Left lobe of liver (tissue), 2 donors: Measurements from ENCODE around the gene CLDN7. TPM values are rescaled to one million over a fixed set of nuclear protein-coding genes. Genes with fewer than 3 reads are reported as not detected.

Experiments
- ATAC-seq: fragments of 200-7000 bp; cut with Tn5 transposase; one replicate; pipeline ENCODE4 v1.9.1; 2020; ENCODE audit warnings: mild to moderate bottlenecking, moderate library complexity
- DNase-seq: peaks from one replicate; pipeline ENCODE4 v3.0.0-alpha.2; 2020; ENCODE audit warnings: low spot score
- total RNA-seq: library from RNA; stranded (reverse); gene quantifications from one replicate; pipeline ENCODE4 v1.2.1, GENCODE V29; 2021
- donor health status: DM: no; HTN: no; CAD: no; lungs with moderate emphysema.
- donor health status: DM: no; HTN: yes; CAD: no.

CLDN7 gene
- total RNA-seq, 1 donor from 2014 or later, result 20.5 TPM

- peak; percentile 99 for DNase-seq
- ATAC-seq, result peak; percentile 72
Observed at GRCh38 chr17:7239091-7240027, 22.9 kb downstream of the CLDN7 start, which contains the start of gene PHF23. TSS of gene PHF23 (minus strand) at chr17:7239457. CDS start at chr17:7239279, 178 bp downstream.

DNA sequence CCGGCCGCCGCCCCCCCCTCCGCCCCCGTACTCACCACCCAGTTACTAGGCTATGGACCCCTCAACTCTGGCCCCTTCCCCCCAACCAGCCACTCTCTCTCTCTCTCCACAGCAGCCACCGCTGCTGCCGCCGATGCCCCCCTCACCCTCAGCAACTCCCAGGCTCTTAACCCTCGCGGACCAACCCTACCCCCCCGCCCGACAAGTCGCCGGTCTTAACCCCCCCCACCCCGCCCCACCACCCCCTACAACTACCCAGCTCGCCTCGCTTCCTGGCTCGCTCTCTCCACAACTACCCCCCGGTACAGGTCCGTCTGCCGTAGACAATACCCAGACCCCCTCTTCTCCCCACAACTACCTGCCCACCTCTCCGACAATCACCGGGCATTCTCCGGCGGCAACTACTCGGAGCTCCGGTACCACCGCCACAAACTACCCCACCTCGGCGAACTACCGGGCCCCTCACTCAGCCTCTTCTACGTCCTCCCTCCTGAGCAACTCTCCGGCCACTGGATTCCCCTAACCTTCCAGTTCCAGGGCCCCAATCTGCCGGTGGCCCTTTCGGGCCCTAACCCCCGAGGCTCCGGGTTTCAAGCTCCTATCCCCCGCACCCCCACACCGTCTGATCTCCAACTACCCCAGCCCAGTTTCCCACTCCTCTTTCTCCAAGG, 23.7 kb downstream of the CLDN7 start:
- ATAC-seq, result no peak
- no peak for DNase-seq

DNA sequence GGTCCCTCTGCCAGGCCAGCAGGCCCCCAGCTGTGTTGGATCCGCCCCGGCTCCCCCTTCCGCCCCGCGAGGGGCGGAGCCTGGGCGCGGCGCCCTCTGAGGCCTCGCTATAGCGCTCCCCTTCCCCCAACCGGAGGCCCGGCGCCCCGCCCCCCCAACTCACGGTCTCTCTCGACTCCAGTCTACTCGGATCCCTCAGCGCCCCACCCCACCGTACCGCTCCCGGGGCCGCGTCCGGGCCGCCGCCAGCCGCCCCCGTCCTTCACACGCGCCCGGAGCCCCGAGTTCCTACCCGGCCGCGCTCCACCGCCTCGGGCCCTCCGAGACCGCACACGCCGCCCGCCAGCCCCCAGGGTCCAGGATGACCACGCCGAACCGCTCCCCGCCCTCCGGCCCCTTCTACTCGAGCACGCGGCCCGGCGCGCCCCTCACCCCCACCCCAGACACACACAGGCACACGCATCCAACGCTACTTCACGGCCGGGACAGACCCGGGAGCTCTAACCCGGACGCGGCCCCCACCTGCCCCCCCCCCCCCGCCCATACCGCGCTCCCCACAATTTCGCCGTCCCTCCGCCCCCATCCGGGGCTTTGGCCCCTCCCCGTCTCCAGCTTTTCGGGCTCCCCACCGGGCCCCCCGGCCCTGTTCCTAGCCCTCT, 24.4 kb downstream of the CLDN7 start:
- ATAC-seq (peak; percentile 29), DNase-seq (peak; percentile 86)

- DNase-seq (no peak), ATAC-seq (no peak)
Observed at GRCh38 chr17:7237266-7237760, 25.0 kb downstream of the CLDN7 start.

DNA sequence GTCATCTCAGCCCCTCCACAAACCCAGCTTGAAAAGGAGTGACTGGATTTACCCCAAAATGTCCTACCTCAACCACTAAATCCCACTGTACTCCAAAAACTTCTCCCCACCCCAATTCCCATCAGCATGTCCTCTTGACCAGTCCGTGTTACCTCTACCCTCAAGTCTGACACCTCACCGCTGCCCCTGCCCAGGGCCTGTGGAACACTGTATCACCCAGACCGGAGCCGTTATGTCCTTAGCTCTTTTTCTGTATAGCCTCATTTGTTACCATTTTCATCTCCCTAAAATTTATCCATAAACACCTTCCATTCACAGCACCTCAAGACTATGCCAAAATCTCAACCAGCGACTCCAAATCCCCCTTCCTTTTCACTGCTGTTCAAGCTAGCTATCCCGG, 25.5 kb downstream of the CLDN7 start:
- DNase-seq (no peak), ATAC-seq (no peak)

DNA sequence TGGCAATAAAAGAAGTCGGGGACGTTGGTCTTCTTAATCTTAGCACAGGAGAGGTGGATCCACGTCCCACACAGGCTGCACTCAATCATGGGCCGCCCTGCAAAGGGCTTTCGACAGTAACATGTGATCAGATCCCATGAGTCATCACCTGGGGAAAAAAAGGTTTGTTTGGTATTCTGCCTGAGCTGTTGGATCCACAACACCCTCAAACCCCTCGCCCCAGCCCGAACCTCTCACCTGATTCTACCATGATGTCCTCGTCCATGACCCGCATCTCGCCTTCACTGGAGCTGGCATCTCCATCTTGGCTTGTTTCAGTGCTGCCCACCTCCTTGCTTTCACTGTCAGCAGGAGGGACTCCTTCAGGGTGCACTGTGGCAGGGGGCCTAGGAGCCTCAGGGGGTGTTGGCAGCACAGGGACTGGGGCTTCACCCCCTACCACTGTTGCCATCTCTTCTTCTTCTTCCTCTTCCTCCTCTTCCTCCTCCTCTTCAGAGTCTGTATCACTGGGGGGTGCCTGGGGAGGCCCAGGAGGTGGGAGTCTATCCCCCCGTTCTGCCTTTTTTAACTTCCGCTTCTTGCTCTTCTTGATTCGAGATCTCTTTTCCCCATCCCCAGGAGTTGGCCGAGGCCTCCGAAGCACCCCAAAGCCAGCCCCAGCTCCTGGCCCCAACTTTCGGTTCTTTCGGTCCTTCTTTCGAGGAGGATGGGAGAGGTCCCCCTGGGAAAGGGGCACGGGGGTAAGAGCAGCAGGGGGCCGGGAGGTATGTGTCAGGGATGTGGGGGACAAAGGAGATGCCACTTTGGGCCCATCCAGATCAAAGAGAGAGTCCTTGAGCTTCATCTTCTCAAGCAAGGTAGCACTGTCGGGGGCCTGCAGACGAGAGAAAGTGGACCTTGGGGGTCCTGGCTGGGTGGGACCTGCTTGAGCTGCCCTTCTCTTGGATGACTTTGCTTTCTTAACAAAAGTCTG, 26.3 kb downstream of the CLDN7 start:
- ATAC-seq (no peak), DNase-seq (no peak)

DNA sequence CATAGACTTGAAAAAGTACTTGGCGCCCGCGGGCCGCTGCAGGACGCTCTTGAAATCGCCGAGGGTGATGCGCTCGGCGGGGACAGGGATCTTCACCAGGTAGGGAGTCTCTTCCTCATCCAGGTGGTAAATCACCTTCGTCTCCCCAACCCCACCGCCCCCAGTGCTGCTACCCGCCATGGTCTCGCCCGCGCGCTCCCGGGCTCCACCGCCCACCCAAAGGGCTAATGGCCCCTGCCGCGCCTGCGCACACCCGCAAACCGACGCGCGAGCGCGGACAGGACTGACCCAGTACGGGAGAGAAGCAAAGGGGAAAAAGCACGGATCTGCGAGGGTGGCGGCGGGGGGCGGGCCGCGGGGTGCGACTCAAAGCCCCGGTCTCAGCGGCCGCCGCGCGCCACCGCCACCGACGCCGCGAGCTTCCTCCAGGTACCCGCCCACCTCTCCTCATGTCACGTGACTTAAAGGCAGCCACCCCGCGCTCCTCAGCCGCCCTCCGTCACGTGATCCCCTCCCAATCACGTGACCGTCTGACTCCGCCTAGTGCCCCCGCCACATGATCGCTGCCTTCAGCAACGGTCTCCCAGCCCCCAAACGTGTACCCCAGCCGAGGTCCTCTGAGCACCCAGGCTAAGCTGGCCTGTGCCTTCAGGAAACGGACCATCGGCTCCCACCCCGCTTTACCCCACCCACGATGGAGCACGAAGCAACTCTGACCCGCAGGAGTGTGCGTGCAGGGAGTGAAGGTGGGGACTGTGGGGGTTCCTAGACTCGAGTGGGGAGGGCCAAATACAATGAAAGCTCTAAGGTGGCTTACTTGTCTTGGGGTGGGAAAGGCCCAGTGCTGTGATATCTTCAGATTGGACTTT, 28.0 kb downstream of the CLDN7 start, which contains the start of gene DVL2:
Gene DVL2 (minus strand): TSS at position 435 of the 869 bp plus-strand sequence. CDS start 255 bp downstream, at position 180.
- ATAC-seq (peak; percentile 65), DNase-seq (peak; percentile 97)

- DNase-seq (no peak), ATAC-seq (peak; percentile 4)
Observed at GRCh38 chr17:7233701-7234082, 28.6 kb downstream of the CLDN7 start.

DNA sequence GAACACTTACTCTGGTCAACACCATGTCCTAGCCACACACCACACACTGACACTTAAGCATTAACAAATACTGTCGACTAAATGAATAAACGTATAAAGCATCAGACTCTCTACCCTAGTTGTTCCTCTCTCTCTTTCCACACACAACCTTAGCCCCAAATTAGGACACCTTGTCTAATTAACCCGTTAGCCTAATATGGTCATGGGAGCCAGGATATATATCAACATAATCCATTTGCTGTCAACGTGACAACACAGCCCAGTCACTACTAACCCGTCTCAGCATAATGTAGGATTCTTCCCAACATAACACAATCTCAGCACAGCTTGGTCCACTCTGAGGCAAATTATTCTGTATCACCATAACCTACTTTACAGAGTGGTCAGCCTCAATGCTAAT, 30.2 kb downstream of the CLDN7 start:
- DNase-seq (no peak), ATAC-seq (no peak)

- DNase-seq (no peak), ATAC-seq (no peak)
Observed at GRCh38 chr17:7229504-7229903, 32.8 kb downstream of the CLDN7 start.

DNA sequence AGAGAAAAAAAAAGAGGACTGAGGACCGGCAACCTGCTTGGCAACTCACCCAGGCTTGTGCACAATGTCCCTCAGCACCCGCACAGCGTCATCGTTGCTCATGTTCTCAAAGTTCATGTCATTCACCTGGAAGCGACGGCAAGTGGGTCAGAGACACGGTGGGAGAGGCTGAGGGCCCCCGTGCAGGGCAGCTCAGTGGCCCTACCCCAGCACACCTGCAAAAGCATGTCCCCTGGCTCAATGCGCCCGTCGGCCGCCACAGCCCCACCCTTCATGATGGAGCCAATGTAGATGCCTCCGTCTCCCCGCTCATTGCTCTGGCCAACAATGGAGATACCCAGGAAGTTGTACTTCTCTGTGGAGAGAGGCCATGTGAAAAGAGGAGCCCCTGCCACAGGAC, 33.4 kb downstream of the CLDN7 start:
- ATAC-seq, result no peak
- no peak for DNase-seq

- no peak for ATAC-seq
- DNase-seq, result no peak
Observed at GRCh38 chr17:7226721-7227710, 35.3 kb downstream of the CLDN7 start.

DNA sequence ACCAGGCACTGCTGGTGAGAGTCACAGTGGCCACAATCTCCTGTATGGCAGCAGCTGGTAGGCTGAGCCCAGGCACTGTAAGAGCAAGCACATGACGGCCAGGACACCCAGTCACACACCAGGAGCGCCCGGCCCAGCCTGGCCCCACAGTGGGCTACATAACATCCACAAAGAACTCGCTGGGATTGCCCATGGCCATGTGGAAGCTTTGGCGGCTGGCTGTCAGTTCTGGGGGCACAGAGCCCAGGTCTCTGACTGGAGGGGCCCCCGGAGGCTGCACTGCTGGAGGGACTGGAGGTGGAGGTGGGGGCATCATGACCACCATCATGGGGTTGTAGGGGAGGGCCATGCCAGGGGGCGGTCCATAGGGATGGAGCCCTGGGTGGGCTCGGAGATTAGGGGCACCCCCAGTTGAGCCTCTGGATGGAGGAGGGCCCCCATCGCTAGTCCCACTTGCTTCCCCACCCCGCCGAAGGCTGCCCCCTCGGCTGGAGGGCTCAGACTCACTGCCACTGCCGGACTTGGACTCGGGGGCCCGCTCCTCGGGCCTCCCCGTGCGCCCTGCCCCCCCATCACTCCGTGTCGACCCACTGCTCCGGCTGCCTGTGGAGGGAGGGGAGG, 36.5 kb downstream of the CLDN7 start:
- DNase-seq (no peak), ATAC-seq (no peak)

- ATAC-seq (no peak), DNase-seq (no peak)
Observed at GRCh38 chr17:7224661-7225111, 37.6 kb downstream of the CLDN7 start.

- ATAC-seq (no peak), DNase-seq (no peak)
Observed at GRCh38 chr17:7224110-7224509, 38.2 kb downstream of the CLDN7 start.

GRCh38 chr17:7223375-7223774, 38.9 kb downstream of the CLDN7 start:
- DNase-seq (no peak), ATAC-seq (no peak)

GRCh38 chr17:7222972-7223292, 39.3 kb downstream of the CLDN7 start:
- DNase-seq (no peak), ATAC-seq (no peak)
